Adrenal gland (tissue), 12 donors: Measurements from ENCODE around the gene ZSCAN31. TPM values are rescaled to one million over a fixed set of nuclear protein-coding genes. Genes with fewer than 3 reads are reported as not detected.

Experiments
- DNase-seq, 7 donors: peaks; one replicate each; pipeline ENCODE4 v3.0.0-alpha.2; 2019 to 2020
- H3K27ac ChIP-seq, 5 donors: fragments of 200-600 bp; sonication (generic) in 4 of 5; 1 replicate in 3 of 5; 2 replicates in 2 of 5; pipeline versions ENCODE4 v1.5.1 to v1.8.0; 2016 to 2020; ENCODE audit warnings: mild to moderate bottlenecking in 1 of 5
- H3K27me3 ChIP-seq: fragments of 200-600 bp; 2 replicates; pipeline ENCODE4 v1.8.0; 2021
- H3K36me3 ChIP-seq, 2 donors: fragments of 200-600 bp; replicated peaks in 1 of 2; 1 replicate in 1 of 2; 2 replicates in 1 of 2; pipeline versions ENCODE4 v1.5.1 to v1.8.0; 2018 to 2022
- H3K4me1 ChIP-seq, 2 donors: fragments of 200-600 bp; replicated peaks in 1 of 2; 1 replicate in 1 of 2; 2 replicates in 1 of 2; pipeline versions ENCODE4 v1.5.1 to v1.8.0; 2018 to 2021
- H3K4me3 ChIP-seq, 4 donors: fragments of 200-600 bp; sonication (generic) in 3 of 4; one replicate each; pipeline ENCODE4 v1.5.1; 2016 to 2018
- H3K9me3 ChIP-seq, 3 donors: fragments of 200-600 bp; sonication (generic) in 1 of 3; replicated peaks in 1 of 3; 1 replicate in 2 of 3; 2 replicates in 1 of 3; pipeline versions ENCODE4 v1.5.1 to v1.8.0; 2016 to 2021
- POLR2A ChIP-seq, 2 donors: fragments of 450-650 bp; IDR thresholded peaks; one replicate each; pipeline ENCODE4 v1.6.1; 2017; ENCODE audit warnings: antibody characterized with exemption in 2 of 2, mild to moderate bottlenecking in 2 of 2, moderate library complexity in 1 of 2
- WGBS, 4 donors: extraction: QIAGEN DNeasy Blood & Tissue Kit in 2 of 4; methylation state at CpG; one replicate each; pipeline versions ENCODE4 v1.1.5 to v1.1.7; 2013 to 2017; 5-methylcytosine and 5-hydroxymethylcytosine counted together
- intact Hi-C, 2 donors: fragments of 100-400 bp; cut with DNase I; formaldehyde crosslinking; loops; one replicate each; pipeline versions ENCODE4 v1.14.1 to v1.15.0; 2022 to 2023
- polyA plus RNA-seq, 3 donors: library from polyadenylated mRNA; stranded (reverse); fragments of 200-250 nt in 2 of 3; fragments of 350-450 nt in 1 of 3; fragmentation: Illumina TruSeq in 1 of 3; extraction: RNeasy Lipid Tissue Mini Kit (QIAGEN cat#74804) in 1 of 3; gene quantifications; one replicate each; pipeline ENCODE4 v1.2.3, GENCODE V29; 2013 to 2014
- total RNA-seq, 9 donors: library from RNA; depleted of rRNA in 4 of 9; stranded (reverse); fragments of >200 nt in 4 of 9; fragments of 120-200 nt in 1 of 9; fragmentation: NEBNext Ultra II Directional in 1 of 9; extraction: Animal tissue kit (Norgen Biotek cat#: 25700) in 1 of 9; gene quantifications; one replicate each; pipeline versions ENCODE4 v1.1.0 to v1.2.4, GENCODE V29; 2013 to 2023
- TF ChIP-seq, protein P1 (sequence below), 6 experiments: fragments of 450-650 bp in 4 of 6; fragments of 200-600 bp in 2 of 6; sonication (generic) in 1 of 6; IDR thresholded peaks; 1 replicate in 5 of 6; 2 replicates in 1 of 6; pipeline versions ENCODE4 v1.5.1 to v1.8.0; 2016 to 2021; ENCODE audit warnings: antibody characterized with exemption in 6 of 6, mild to moderate bottlenecking in 2 of 6, moderate library complexity in 1 of 6
- donor health status: healthy with polysubstance abuse.
- donor health status: Bipolar disorder and iron deficiency.
- donor health status: DM: yes; HTN: yes; CAD: no.
- donor health status: DM: no; HTN: no; CAD: no.
- donor health status: DM: no; HTN: no; CAD: no.
- donor health status: DM: yes; HTN: yes; CAD: no.

The ZSCAN31 gene
- total and polyA plus RNA-seq, 12 donors = 2.3 to 13.5 (median 7.2) TPM

GRCh38 chr6:28371706-28372451 lies 35.9 kb upstream of the ZSCAN31 start:
- no peak overlapping the region for H3K4me3 ChIP-seq
- no peak for DNase-seq
- H3K27me3 ChIP-seq = no peaks in the 10 kb centered on the region
- TF ChIP-seq, protein P1, sequence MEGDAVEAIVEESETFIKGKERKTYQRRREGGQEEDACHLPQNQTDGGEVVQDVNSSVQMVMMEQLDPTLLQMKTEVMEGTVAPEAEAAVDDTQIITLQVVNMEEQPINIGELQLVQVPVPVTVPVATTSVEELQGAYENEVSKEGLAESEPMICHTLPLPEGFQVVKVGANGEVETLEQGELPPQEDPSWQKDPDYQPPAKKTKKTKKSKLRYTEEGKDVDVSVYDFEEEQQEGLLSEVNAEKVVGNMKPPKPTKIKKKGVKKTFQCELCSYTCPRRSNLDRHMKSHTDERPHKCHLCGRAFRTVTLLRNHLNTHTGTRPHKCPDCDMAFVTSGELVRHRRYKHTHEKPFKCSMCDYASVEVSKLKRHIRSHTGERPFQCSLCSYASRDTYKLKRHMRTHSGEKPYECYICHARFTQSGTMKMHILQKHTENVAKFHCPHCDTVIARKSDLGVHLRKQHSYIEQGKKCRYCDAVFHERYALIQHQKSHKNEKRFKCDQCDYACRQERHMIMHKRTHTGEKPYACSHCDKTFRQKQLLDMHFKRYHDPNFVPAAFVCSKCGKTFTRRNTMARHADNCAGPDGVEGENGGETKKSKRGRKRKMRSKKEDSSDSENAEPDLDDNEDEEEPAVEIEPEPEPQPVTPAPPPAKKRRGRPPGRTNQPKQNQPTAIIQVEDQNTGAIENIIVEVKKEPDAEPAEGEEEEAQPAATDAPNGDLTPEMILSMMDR (IDR thresholded peaks at IDR 0.05) = no peak
- TF ChIP-seq POLR2A (IDR thresholded peaks at IDR 0.05) = no peak
- no peaks in the 10 kb centered on the region for H3K36me3 ChIP-seq
- H3K27ac ChIP-seq = no peak overlapping the region
- WGBS, 4 donors = 79 to 89% (median 88%) methylated on average over 9 of the region's 9 CpGs
- no peaks in the 10 kb centered on the region for H3K4me1 ChIP-seq
- no peaks in the 10 kb centered on the region for H3K9me3 ChIP-seq
- intact Hi-C loops = no loop called here

- H3K4me3 ChIP-seq = no peak overlapping the region
- no peaks in the 10 kb centered on the region for H3K4me1 ChIP-seq
- no peak for TF ChIP-seq POLR2A (IDR thresholded peaks at IDR 0.05)
- TF ChIP-seq, protein P1 (IDR thresholded peaks at IDR 0.05) = no peak
- intact Hi-C loops = no loop called here
- H3K36me3 ChIP-seq = no peaks in the 10 kb centered on the region
- DNase-seq = no peak
- H3K27me3 ChIP-seq = no peaks in the 10 kb centered on the region
- no peaks in the 10 kb centered on the region for H3K9me3 ChIP-seq
- 85 to 92% (median 90%) methylated on average over 1 of the region's 1 CpG for WGBS, 4 donors
- H3K27ac ChIP-seq = no peak overlapping the region
These were observed 35.3 kb upstream of the ZSCAN31 start for GRCh38 chr6:28371280-28371679.

- H3K4me1 ChIP-seq = no peaks in the 10 kb centered on the region
- peaks cover 0 to 4% of the 10 kb centered on the region in 2 donors for H3K36me3 ChIP-seq
- H3K27ac ChIP-seq = no peak overlapping the region
- no peak for DNase-seq
- H3K27me3 ChIP-seq = no peaks in the 10 kb centered on the region
- 81 to 83% (median 82%) methylated on average over 2 of the region's 2 CpGs for WGBS, 4 donors
- intact Hi-C loops = no loop called here
- H3K9me3 ChIP-seq = no peaks in the 10 kb centered on the region
- TF ChIP-seq, protein P1 (IDR thresholded peaks at IDR 0.05) = no peak
- TF ChIP-seq POLR2A (IDR thresholded peaks at IDR 0.05) = no peak
- H3K4me3 ChIP-seq = no peak overlapping the region
These were observed 34.5 kb upstream of the ZSCAN31 start for GRCh38 chr6:28370440-28370839.

GRCh38 chr6:28369463-28369862 lies 33.5 kb upstream of the ZSCAN31 start:
- no peaks in the 10 kb centered on the region for H3K9me3 ChIP-seq
- H3K36me3 ChIP-seq = peaks cover 0 to 14% of the 10 kb centered on the region in 2 donors
- TF ChIP-seq, protein P1 (IDR thresholded peaks at IDR 0.05) = no peak
- TF ChIP-seq POLR2A (IDR thresholded peaks at IDR 0.05) = no peak
- intact Hi-C loops = no loop called here
- 95 to 100% (median 96%) methylated on average over 3 of the region's 3 CpGs for WGBS, 4 donors
- H3K4me1 ChIP-seq = no peaks in the 10 kb centered on the region
- H3K27ac ChIP-seq = no peak overlapping the region
- H3K4me3 ChIP-seq = no peak overlapping the region
- DNase-seq = no peak
- no peaks in the 10 kb centered on the region for H3K27me3 ChIP-seq
